Esophagus squamous epithelium (tissue), 4 donors: Measurements from ENCODE around the gene SLC9A9.

Experiments used
- POLR2A ChIP-seq, 4 donors: fragments of 450-650 bp; IDR thresholded peaks; one replicate each; pipeline ENCODE4 v1.6.1; 2017; ENCODE audit warnings: antibody characterized with exemption in 4 of 4, mild to moderate bottlenecking in 4 of 4, moderate library complexity in 3 of 4
- TF ChIP-seq, protein P1 (sequence below), 6 experiments: fragments of 450-650 bp in 4 of 6; fragments of 200-600 bp in 2 of 6; sonication (generic) in 2 of 6; IDR thresholded peaks; one replicate each; pipeline ENCODE4 v1.5.1; 2016 to 2019; ENCODE audit warnings: antibody characterized with exemption in 6 of 6, mild to moderate bottlenecking in 4 of 6, moderate library complexity in 4 of 6

DNA sequence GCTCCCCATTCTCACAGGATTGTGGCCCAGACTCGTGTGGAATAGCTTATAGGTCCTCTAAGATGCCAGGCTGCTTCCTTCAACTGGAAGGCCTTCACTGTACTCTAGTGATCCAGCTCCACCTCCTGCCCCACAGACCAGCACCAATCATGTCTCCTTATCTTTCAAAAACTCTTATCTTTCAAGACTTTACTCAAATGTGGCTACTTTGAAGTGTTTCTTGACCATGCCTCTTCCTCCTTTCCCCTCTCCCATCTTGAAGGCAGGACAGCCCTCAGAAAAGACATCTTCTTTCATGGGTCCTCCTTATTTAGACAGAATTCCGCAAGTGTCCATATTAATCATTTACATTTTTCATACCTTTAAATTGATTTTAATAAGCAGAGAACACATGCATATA lies 586.4 kb downstream of the SLC9A9 start:
- TF ChIP-seq, protein P1, sequence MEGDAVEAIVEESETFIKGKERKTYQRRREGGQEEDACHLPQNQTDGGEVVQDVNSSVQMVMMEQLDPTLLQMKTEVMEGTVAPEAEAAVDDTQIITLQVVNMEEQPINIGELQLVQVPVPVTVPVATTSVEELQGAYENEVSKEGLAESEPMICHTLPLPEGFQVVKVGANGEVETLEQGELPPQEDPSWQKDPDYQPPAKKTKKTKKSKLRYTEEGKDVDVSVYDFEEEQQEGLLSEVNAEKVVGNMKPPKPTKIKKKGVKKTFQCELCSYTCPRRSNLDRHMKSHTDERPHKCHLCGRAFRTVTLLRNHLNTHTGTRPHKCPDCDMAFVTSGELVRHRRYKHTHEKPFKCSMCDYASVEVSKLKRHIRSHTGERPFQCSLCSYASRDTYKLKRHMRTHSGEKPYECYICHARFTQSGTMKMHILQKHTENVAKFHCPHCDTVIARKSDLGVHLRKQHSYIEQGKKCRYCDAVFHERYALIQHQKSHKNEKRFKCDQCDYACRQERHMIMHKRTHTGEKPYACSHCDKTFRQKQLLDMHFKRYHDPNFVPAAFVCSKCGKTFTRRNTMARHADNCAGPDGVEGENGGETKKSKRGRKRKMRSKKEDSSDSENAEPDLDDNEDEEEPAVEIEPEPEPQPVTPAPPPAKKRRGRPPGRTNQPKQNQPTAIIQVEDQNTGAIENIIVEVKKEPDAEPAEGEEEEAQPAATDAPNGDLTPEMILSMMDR (IDR thresholded peaks at IDR 0.05): no peak
- no peak for TF ChIP-seq POLR2A (IDR thresholded peaks at IDR 0.05)
